GM12878 (cell line): ENCODE measurements around the gene TYROBP. TPM values are rescaled to one million over a fixed set of nuclear protein-coding genes. Genes with fewer than 3 reads are reported as not detected.

Experiments
- ATAC-seq: fragments of 200-7000 bp; cut with Tn5 transposase; 3 replicates; pipeline ENCODE4 v1.9.1; 2020; ENCODE audit warnings: mild to moderate bottlenecking, moderate library complexity
- BruUV-seq: library from RNA; stranded (reverse); fragments of 400-500 nt; replicated peaks from 2 replicates; lab custom pipeline; 2021; lab: Mats Ljungman, UMichigan
- CTCF ChIA-PET: fragments of 300-600 bp; sonication (Branson Sonifier 250); formaldehyde crosslinking; extraction: SDS; loops from one replicate; lab custom pipeline; 2021; ENCODE audit warnings: inconsistent platforms; lab: Yijun Ruan, JAX
- POLR2A ChIA-PET: fragments of 350-600 bp; formaldehyde crosslinking; extraction: SDS; loops from one replicate; lab custom pipeline; 2021; ENCODE audit warnings: inconsistent platforms; lab: Charles Lee
- RAD21 ChIA-PET: fragments of 300-600 bp; sonication (Branson Sonifier 250); formaldehyde crosslinking; loops from one replicate; lab custom pipeline; 2023; ENCODE audit warnings: antibody characterized with exemption; ENCODE audit not compliant: unreplicated experiment; lab: Charles Lee
- SMC1A ChIA-PET: fragments of 300-600 bp; sonication (Branson Sonifier 250); formaldehyde crosslinking; loops from one replicate; lab custom pipeline; 2023; ENCODE audit not compliant: unreplicated experiment, uncharacterized antibody; lab: Charles Lee
- DNase-seq: peaks from one replicate; pipeline ENCODE4 v3.0.0-alpha.2; 2011; ENCODE audit warnings: low read depth, low spot score
- FAIRE-seq: peaks from 3 replicates; lab custom pipeline; 2011; peaks lifted over from hg19 to GRCh38; lab: Jason Lieb, UNC
- H2AFZ ChIP-seq: 2 replicates; pipeline ENCODE4 v1.6.0; 2011; ENCODE audit warnings: low read depth, low read length, control low read depth; ENCODE audit not compliant: control insufficient read depth
- H3K27ac ChIP-seq: 2 replicates; pipeline ENCODE4 v1.5.1; 2011; ENCODE audit warnings: control low read depth; ENCODE audit not compliant: control insufficient read depth, insufficient read depth
- H3K27me3 ChIP-seq, 2 experiments: replicated peaks in 1 of 2; 2 replicates each; pipeline versions ENCODE4 v1.6.0 to v1.6.1; 2011; ENCODE audit warnings: low read length in 1 of 2; ENCODE audit not compliant: control insufficient read depth in 2 of 2, insufficient read depth in 2 of 2
- H3K36me3 ChIP-seq, 2 experiments: 2 replicates each; pipeline ENCODE4 v1.5.1; 2011; ENCODE audit warnings: low read length in 1 of 2; ENCODE audit not compliant: control insufficient read depth in 2 of 2, insufficient read depth in 2 of 2
- H3K4me1 ChIP-seq: 2 replicates; pipeline ENCODE4 v1.6.1; 2011; ENCODE audit warnings: mild to moderate bottlenecking, low read length, moderate library complexity, mixed read lengths; ENCODE audit not compliant: control insufficient read depth, insufficient read depth
- H3K4me2 ChIP-seq: 2 replicates; pipeline ENCODE4 v1.6.0; 2011; ENCODE audit warnings: control low read depth; ENCODE audit not compliant: control insufficient read depth, insufficient read depth
- H3K4me3 ChIP-seq: fragments of 200-600 bp; sonication (generic); 2 replicates; pipeline ENCODE4 v1.5.1; 2016
- H3K79me2 ChIP-seq: 2 replicates; pipeline ENCODE4 v1.6.0; 2011; ENCODE audit warnings: low read length; ENCODE audit not compliant: control insufficient read depth, insufficient read depth
- H3K9ac ChIP-seq: 2 replicates; pipeline ENCODE4 v1.8.0; 2011; ENCODE audit warnings: low read length, control low read depth, mixed read lengths; ENCODE audit not compliant: control insufficient read depth, insufficient read depth
- H3K9me3 ChIP-seq: replicated peaks from 3 replicates; pipeline ENCODE4 v1.5.1; 2011; ENCODE audit warnings: mild to moderate bottlenecking, low read length; ENCODE audit not compliant: control insufficient read depth, insufficient read depth
- H4K20me1 ChIP-seq: 2 replicates; pipeline ENCODE4 v1.6.0; 2011; ENCODE audit not compliant: control insufficient read depth, insufficient read depth
- CBX5 ChIP-seq: sonication (generic); IDR thresholded peaks from 2 replicates; pipeline ENCODE4 v1.6.1; 2016; ENCODE audit warnings: low read depth, moderate library complexity, mild to moderate bottlenecking, inconsistent platforms
- EZH2 ChIP-seq: IDR thresholded peaks from 2 replicates; pipeline ENCODE4 v1.6.1; 2012; ENCODE audit warnings: low read depth, mild to moderate bottlenecking, control low read depth, inconsistent platforms, low read length, borderline replicate concordance; ENCODE audit not compliant: control insufficient read depth
- HDAC6 ChIP-seq: fragments of 200-600 bp; sonication (generic); IDR thresholded peaks from one replicate; pipeline ENCODE4 v1.8.0; 2017; ENCODE audit warnings: antibody characterized with exemption; ENCODE audit not compliant: unreplicated experiment
- JUNB ChIP-seq: IDR thresholded peaks from 2 replicates; pipeline ENCODE4 v1.6.1; 2016; ENCODE audit warnings: antibody characterized with exemption, mild to moderate bottlenecking
- KDM1A ChIP-seq: fragments of 200-600 bp; sonication (generic); IDR thresholded peaks from 2 replicates; pipeline ENCODE4 v1.6.1; 2016; ENCODE audit warnings: borderline replicate concordance
- NBN ChIP-seq: fragments of 450-650 bp; IDR thresholded peaks from 2 replicates; pipeline ENCODE4 v1.6.1; 2016
- NR2C2 ChIP-seq: IDR thresholded peaks from 2 replicates; pipeline ENCODE4 v1.6.1; 2011; ENCODE audit warnings: borderline replicate concordance, low read depth; ENCODE audit not compliant: control insufficient read depth, insufficient read length
- PAX5 ChIP-seq: IDR thresholded peaks from 2 replicates; pipeline ENCODE4 v1.6.1; 2011; ENCODE audit warnings: low read depth, low read length, borderline replicate concordance
- POLR2A ChIP-seq: IDR thresholded peaks from 2 replicates; pipeline ENCODE4 v1.6.1; 2011; ENCODE audit warnings: low read depth, mild to moderate bottlenecking, low read length
- SP1 ChIP-seq: IDR thresholded peaks from one replicate; pipeline ENCODE4 v1.6.1; 2011; ENCODE audit warnings: low read depth, low read length
- SREBF1 ChIP-seq: IDR thresholded peaks from 2 replicates; pipeline ENCODE4 v1.6.1; 2012; ENCODE audit warnings: mild to moderate bottlenecking, low read length
- SUPT20H ChIP-seq: IDR thresholded peaks from 2 replicates; pipeline ENCODE4 v1.6.1; 2011; ENCODE audit warnings: low read depth, mild to moderate bottlenecking, low read length, moderate library complexity, borderline replicate concordance; ENCODE audit not compliant: control insufficient read depth
- WGBS: methylation state at CpG from one replicate; pipeline ENCODE4 v1.1.6; 2016; ENCODE audit warnings: low lambda C conversion rate; ENCODE audit not compliant: insufficient replicate concordance, insufficient coverage; ENCODE audit errors: missing lambda C conversion rate; 5-methylcytosine and 5-hydroxymethylcytosine counted together
- in situ Hi-C: fragments of 300-500 bp; cut with MboI; formaldehyde crosslinking; loops from 9 replicates; pipeline ENCODE4 v1.14.3; 2018; ENCODE audit warnings: mixed read lengths
- intact Hi-C: fragments of 100-400 bp; cut with micrococcal nuclease; formaldehyde crosslinking; loops from one replicate; pipeline ENCODE4 v1.14.2; 2022; ENCODE audit not compliant: unreplicated experiment
- polyA plus RNA-seq, 11 experiments: library from polyadenylated mRNA; depleted of rRNA in 4 of 11; unstranded in 6 of 11; stranded (reverse) in 5 of 11; fragments of >200 nt; fragmentation: Nextera tagmentation in 4 of 11; fragmentation: Illumina TruSeq in 1 of 11; extraction: Ambion mirVana in 4 of 11; extraction: Trizol in 1 of 11; gene quantifications; 1 replicate in 1 of 11; 2 replicates in 10 of 11; pipeline versions ENCODE4 v1.2.1 to v1.2.3, GENCODE V29; 2011 to 2016; ENCODE audit warnings: inconsistent platforms in 2 of 11, missing spikeins in 2 of 11, low read depth in 1 of 11
- total RNA-seq, 4 experiments: library from RNA; depleted of rRNA in 3 of 4; stranded (reverse); fragments of >200 nt in 3 of 4; fragmentation: Illumina TruSeq in 1 of 4; extraction: Trizol in 1 of 4; gene quantifications; 2 replicates each; pipeline versions ENCODE4 v1.2.1 to v1.2.3, GENCODE V29; 2013 to 2021

TYROBP gene
- total and polyA plus RNA-seq, 10 of the 15 experiments (the other 5 are each of a cell fraction or from before 2014, with no cell fraction given), result 0.33 to 2.4 (median 0.58) TPM; not detected in 2

GRCh38 chr19:35946203-35946602 is 38.1 kb upstream of the TYROBP start:
- no peaks in the 10 kb centered on the region for H3K79me2 ChIP-seq
- no peak overlapping the region for H2AFZ ChIP-seq
- H3K4me2 ChIP-seq, result no peak overlapping the region
- peak; percentile 29; the same call in 2 of the 3 replicates for ATAC-seq
- TF ChIP-seq SUPT20H (no peak), POLR2A (no peak), JUNB (no peak), EZH2 (no peak), PAX5 (no peak), KDM1A (no peak), HDAC6 (no peak), SREBF1 (no peak), SP1 (no peak), CBX5 (no peak), NR2C2 (no peak), NBN (no peak)
- intact Hi-C loops, result no loop called here
- ChIA-PET POLR2A (no interaction called here), RAD21 (no interaction called here), CTCF (interaction anchor here (0.8 to 1.3 kb wide), 3 partner anchors 23 to 224 kb away, joined by 3 to 4 read pairs (median 4); no protein-coding TSS in a partner anchor), SMC1A (interaction anchor here (0.5 kb wide), 1 partner anchor 15 kb away, joined by 3 read pairs; no protein-coding TSS in a partner anchor)
- BruUV-seq, result no TSS peak
- no peak overlapping the region for H3K4me3 ChIP-seq
- no peak for FAIRE-seq
- WGBS, result 71% methylated on average over 4 of the region's 4 CpGs
- in situ Hi-C loops, result no loop called here
- no peak overlapping the region for H3K27ac ChIP-seq
- no peaks in the 10 kb centered on the region for H4K20me1 ChIP-seq
- H3K27me3 ChIP-seq, result no peaks in the 10 kb centered on the region
- H3K36me3 ChIP-seq, result no peaks in the 10 kb centered on the region
- H3K4me1 ChIP-seq, result no peaks in the 10 kb centered on the region
- no peak overlapping the region for H3K9ac ChIP-seq
- DNase-seq, result no peak
- H3K9me3 ChIP-seq, result no peaks in the 10 kb centered on the region
